SK-N-MC (cell line): ENCODE results near the gene ITGB3.

Experiments used
- EZH2 ChIP-seq: fragments of 200-600 bp; sonication (generic); IDR thresholded peaks from one replicate; pipeline ENCODE4 v1.6.1; 2017; ENCODE audit warnings: antibody characterized with exemption
- POLR2AphosphoS5 ChIP-seq: IDR thresholded peaks from 2 replicates; pipeline ENCODE4 v1.6.1; 2012; ENCODE audit warnings: mild to moderate bottlenecking, low read depth, low read length, borderline replicate concordance

DNA sequence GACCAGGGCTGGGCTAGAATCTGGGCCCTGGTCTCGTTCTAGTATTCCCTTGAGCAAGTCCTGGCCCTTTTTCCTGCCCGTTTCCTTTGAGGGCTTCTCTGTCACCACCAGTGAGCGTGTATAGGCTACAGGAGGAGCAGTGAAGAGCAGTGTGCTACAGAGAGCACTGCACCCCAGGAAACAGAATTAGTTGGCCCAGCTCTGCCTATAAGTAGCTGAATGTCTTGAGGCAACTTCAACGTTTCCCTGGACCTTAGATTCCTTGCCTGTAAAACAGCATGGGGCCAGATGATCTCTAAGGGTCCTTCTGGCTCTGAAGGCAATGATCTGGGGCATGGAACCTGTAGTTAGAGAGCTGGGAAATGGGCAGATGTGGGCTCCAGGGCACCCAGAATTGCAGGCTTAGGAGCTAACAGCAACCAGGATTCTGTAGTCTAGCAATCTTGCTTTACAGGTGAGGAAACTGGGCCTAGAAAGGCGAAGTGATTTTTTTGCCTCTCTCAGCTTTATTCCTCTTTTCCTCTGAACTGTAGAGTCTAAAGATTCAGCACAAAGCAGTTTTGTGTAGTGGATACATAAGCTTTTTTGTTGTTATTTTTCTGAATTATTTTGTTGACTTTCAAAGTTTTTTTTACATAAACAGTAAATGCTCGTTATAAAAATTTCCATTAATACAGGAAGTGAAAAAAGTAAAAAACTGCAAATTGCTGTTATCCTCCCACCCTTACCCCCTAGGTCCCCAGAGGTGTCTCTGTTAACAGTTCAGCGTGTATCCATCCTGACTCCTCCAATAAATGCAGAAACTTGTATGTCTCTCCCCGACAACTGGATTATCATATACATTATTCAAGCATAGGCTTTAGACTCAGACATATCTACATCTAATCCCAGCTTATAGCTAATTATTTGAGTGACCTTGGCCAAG, 46.2 kb upstream of the ITGB3 start:
- TF ChIP-seq EZH2 (no peak), POLR2AphosphoS5 (no peak)
